Activated CD8-positive, alpha-beta T cell treated with anti-CD3 and anti-CD28 coated beads for 36 hours (primary cell): Measurements from ENCODE around the gene EFNA4. TPM values are rescaled to one million over a fixed set of nuclear protein-coding genes. Genes with fewer than 3 reads are reported as not detected.

Experiments
- ATAC-seq: fragments of 200-7000 bp; cut with Tn5 transposase; one replicate; pipeline ENCODE4 v1.10.0; 2021; ENCODE audit warnings: mild to moderate bottlenecking, moderate library complexity
- CTCF ChIA-PET: fragments of 350-600 bp; sonication (Branson Sonifier 250); formaldehyde crosslinking; loops from one replicate; lab custom pipeline; 2021; ENCODE audit warnings: antibody characterized with exemption; lab: Charles Lee
- POLR2A ChIA-PET: fragments of 350-600 bp; sonication (Branson Sonifier 250); formaldehyde crosslinking; loops from one replicate; lab custom pipeline; 2021; ENCODE audit warnings: antibody characterized with exemption; lab: Charles Lee
- DNase-seq: peaks from one replicate; pipeline ENCODE4 v3.0.0-alpha.2; 2020
- H3K27ac Mint-ChIP-seq: one replicate; pipeline ENCODE4 v1.8.0; 2021; ENCODE audit warnings: mild to moderate bottlenecking, mixed read lengths
- H3K27me3 Mint-ChIP-seq: one replicate; pipeline ENCODE4 v1.8.0; 2021; ENCODE audit warnings: mixed read lengths
- H3K36me3 Mint-ChIP-seq: one replicate; pipeline ENCODE4 v1.8.0; 2021; ENCODE audit warnings: low read depth, mixed read lengths
- H3K4me1 Mint-ChIP-seq: one replicate; pipeline ENCODE4 v1.8.0; 2021; ENCODE audit warnings: low read depth, mixed read lengths
- H3K4me3 Mint-ChIP-seq: one replicate; pipeline ENCODE4 v1.8.0; 2021; ENCODE audit warnings: mild to moderate bottlenecking, moderate library complexity, mixed read lengths
- H3K9me3 Mint-ChIP-seq: one replicate; pipeline ENCODE4 v1.8.0; 2021; ENCODE audit warnings: mixed read lengths
- CTCF ChIP-seq: fragments of 200-600 bp; IDR thresholded peaks from one replicate; pipeline ENCODE4 v1.8.0; 2022; ENCODE audit warnings: antibody characterized with exemption, mild to moderate bottlenecking
- intact Hi-C: fragments of 100-400 bp; cut with micrococcal nuclease; formaldehyde crosslinking; loops from one replicate; pipeline ENCODE4 v1.10.0; 2022
- total RNA-seq, 2 experiments: library from RNA; stranded (reverse); gene quantifications; one replicate each; pipeline ENCODE4 v1.2.3, GENCODE V29; 2021

Gene EFNA4
- total RNA-seq, 2 experiments from 2014 or later: 7.1 to 7.8 TPM

DNA sequence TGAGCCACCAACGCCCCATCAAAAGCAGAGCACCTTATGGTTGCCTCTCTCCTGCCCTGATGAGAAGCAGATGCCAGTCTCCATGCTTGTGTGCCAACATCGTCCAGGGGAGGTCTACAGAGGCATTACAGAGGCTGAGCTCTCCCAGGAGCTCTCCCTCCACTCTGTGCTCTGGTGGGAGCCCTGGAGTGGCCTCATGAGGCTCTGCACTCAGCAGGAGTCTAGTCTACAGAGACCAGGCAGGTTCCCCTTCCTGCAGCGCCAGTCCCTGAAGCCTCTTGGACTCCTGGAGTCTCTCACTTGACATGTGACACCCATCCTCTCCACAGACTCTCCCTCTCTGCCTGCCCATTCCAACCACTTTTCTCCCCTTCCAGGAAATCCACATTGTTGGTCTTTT lies 26.5 kb upstream of the EFNA4 start:
- H3K27ac Mint-ChIP-seq: no peak overlapping the region
- TF ChIP-seq CTCF: no peak
- ATAC-seq: no peak
- H3K9me3 Mint-ChIP-seq: no peaks in the 10 kb centered on the region
- no peak overlapping the region for H3K4me3 Mint-ChIP-seq
- intact Hi-C loops: no loop called here
- peaks cover 5% of the 10 kb centered on the region for H3K27me3 Mint-ChIP-seq
- CTCF ChIA-PET: interaction anchor here (1.2 to 2.5 kb wide), 3 partner anchors 15 to 24 kb away, joined by 3 to 7 read pairs (median 5); no protein-coding TSS in a partner anchor
- no peaks in the 10 kb centered on the region for H3K4me1 Mint-ChIP-seq
- POLR2A ChIA-PET: no interaction called here
- no peaks in the 10 kb centered on the region for H3K36me3 Mint-ChIP-seq
- no peak for DNase-seq

DNA sequence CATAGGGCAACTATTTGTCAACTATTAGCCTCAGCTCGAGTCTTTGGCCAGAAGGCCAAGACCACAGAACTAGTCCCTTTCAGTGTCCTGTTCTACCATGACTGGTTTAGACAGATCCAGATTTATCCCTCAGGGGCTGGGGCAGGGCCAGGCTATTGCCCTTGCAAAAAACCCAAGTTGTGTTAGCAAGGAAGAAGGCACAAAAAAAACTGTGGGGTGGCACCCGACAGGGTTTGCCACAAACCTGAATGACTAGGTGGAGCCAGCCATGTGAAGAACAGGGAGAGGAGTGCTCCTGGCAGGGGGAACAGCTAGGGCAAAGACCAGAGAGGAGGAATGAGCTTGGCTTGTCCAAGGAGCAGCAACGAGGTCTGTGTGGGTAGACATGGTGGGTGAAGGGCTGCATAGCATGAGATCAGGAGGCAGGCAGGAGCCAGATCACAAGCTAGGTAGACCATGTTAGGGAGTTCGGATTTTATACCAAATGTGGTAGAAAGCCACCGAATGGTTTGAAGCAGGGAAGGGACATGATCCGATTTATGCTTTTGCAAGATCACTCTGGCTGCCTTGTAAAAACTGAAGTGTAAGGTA lies 25.6 kb upstream of the EFNA4 start:
- intact Hi-C loops: no loop called here

DNA sequence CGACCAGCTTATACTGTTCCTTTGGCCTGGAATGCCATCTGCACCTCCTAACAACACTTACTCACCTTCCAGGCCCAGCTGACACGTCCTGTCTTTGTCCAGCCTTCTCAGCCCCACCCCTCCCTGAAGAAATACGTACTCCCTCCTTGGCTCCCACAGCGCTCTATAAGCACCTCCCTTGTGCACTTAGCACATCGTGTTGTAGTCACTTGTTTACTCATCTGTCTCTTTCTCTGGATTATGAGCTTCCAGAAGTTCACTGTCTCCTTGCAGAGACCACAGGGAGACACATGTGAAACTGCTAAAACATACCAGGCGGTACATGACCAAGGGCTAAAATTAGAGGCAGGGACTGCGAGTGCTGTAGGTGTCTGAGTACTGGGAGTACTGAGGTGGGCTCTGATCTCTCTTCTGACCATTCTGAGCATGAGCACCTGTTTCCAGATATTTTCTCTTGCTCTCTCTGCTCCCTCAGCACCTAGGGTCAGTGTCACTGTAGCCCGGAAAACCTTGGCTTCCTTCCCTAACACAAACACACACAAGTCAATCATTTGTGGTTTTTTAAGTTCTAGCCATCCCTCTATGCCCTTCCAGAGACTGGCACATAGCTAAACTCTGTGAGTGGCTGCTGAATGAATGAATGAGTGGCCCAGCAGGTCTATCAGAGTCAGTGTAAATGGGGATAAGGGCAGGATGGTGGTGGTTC lies 24.8 kb upstream of the EFNA4 start:
- H3K27me3 Mint-ChIP-seq: peaks cover 5% of the 10 kb centered on the region
- no peak for TF ChIP-seq CTCF
- intact Hi-C loops: no loop called here
- H3K27ac Mint-ChIP-seq: no peak overlapping the region
- ChIA-PET CTCF (interaction anchor here (1.0 to 2.5 kb wide), 6 partner anchors 8 to 47 kb away, joined by 3 to 7 read pairs (median 5); no protein-coding TSS in a partner anchor), POLR2A (no interaction called here)
- no peak overlapping the region for H3K4me3 Mint-ChIP-seq
- DNase-seq (no peak), ATAC-seq (no peak)
- H3K36me3 Mint-ChIP-seq: no peaks in the 10 kb centered on the region
- no peaks in the 10 kb centered on the region for H3K9me3 Mint-ChIP-seq
- no peaks in the 10 kb centered on the region for H3K4me1 Mint-ChIP-seq

More for the DNA sequence above, 25.6 kb upstream of the EFNA4 start:
- Mint-ChIP-seq H3K4me3 (no peak overlapping the region), H3K4me1 (no peaks in the 10 kb centered on the region), H3K9me3 (no peaks in the 10 kb centered on the region), H3K27ac (no peak overlapping the region), H3K27me3 (peaks cover 5% of the 10 kb centered on the region), H3K36me3 (no peaks in the 10 kb centered on the region)
- TF ChIP-seq CTCF: no peak
- ChIA-PET CTCF (interaction anchor here (1.0 to 2.5 kb wide), 7 partner anchors 9 to 48 kb away, joined by 3 to 7 read pairs (median 4); no protein-coding TSS in a partner anchor), POLR2A (no interaction called here)
- ATAC-seq: no peak
- no peak for DNase-seq

- TF ChIP-seq CTCF: no peak
- Mint-ChIP-seq H3K27me3 (peaks cover 5% of the 10 kb centered on the region), H3K36me3 (no peaks in the 10 kb centered on the region), H3K4me3 (no peak overlapping the region), H3K27ac (no peak overlapping the region), H3K9me3 (no peaks in the 10 kb centered on the region), H3K4me1 (no peaks in the 10 kb centered on the region)
- intact Hi-C loops: no loop called here
- no peak for ATAC-seq
- ChIA-PET POLR2A (no interaction called here), CTCF (interaction anchor here (1.1 to 2.1 kb wide), 4 partner anchors 21 to 133 kb away, joined by 3 to 6 read pairs (median 5); partner anchors contain the start of gene KRTCAP2)
- DNase-seq: no peak
Measured at GRCh38 chr1:155039308-155039669, 24.3 kb upstream of the EFNA4 start.
